ENCODE data around the gene CSTF2.
A peak's percentile ranks its signal among the peaks of the same experiment; 100 is the strongest.
"Not testable (repeated sequence)": the region's sequence is repeated elsewhere in the genome, so short reads cannot be mapped to it uniquely, and the experiment has no call there.

The CSTF2 gene

DNA sequence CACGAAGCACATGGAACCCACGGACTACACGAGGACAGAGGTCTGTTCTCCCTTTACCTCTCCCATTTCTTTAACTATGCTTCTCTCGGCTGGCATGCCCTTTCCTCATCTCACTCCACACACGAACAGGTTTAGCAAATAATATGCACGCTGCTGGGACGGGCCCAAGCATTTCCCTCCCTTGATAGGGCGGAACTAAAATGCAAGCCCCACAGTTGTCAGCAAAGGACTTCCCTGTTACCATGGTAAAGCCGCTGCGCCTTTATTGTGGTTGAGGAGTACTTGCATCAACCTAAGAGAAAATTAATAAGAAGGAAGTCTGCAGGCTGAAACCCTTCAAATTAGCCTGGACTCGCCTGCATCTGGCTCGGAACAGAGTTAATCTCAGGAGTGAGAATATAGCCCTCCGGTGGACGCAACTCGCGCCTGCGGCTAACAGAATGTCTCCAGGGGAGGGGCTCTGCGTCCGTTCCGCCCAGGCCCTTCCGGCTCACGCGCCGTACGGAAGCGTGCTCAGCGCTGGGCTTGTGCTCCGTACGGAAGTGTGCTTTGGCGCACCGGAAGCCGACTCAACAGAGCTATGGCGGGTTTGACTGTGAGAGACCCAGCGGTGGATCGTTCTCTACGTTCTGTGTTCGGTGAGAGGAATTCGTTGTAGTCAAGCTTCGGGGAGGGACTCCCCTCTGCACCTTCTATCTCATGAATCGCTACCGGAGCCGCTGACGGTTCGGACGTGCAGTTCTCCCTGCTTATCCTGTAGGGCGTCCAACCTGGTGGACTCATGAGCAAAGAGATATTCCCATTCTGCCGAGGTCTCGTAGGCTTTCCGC is at the start of gene CSTF2:
Gene CSTF2, plus strand, starts transcription at position 555 of the 830 bp plus-strand sequence. Its CDS starts 26 bp downstream, at position 581.
- DNase-seq (ENCODE audit: low spot score), result peak; percentile 61

GRCh38 chrX:100796371-100796770 is 23.8 kb upstream of the CSTF2 start:
- not testable (repeated sequence) for DNase-seq (ENCODE audit: low spot score)

DNA sequence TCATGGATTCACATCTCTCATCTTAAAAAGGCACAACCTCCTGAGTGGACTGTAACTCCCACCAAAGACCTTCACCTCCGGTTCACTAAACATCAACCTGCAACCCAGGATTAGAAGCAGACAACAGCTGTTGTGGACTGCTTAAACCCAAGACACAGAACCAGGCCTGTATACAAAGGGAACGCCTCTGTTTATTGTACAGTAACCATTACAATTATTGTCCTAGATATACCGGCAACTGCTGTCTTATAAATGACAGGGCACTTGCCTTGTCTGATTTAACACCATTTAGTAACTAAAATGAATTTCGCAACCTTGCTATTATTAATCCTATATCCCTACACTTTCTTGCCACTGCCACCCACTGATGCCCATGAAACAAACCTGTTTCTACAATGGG is 22.8 kb upstream of the CSTF2 start:
- no peak for DNase-seq (ENCODE audit: low spot score)

GRCh38 chrX:100798484-100799214 is 21.5 kb upstream of the CSTF2 start:
- no peak for DNase-seq (ENCODE audit: low spot score)

GRCh38 chrX:100802843-100803242 is 17.3 kb upstream of the CSTF2 start:
- no peak for DNase-seq (ENCODE audit: low spot score)

- DNase-seq (ENCODE audit: low spot score), result no peak
Measured at GRCh38 chrX:100804780-100805179, 15.4 kb upstream of the CSTF2 start.

DNA sequence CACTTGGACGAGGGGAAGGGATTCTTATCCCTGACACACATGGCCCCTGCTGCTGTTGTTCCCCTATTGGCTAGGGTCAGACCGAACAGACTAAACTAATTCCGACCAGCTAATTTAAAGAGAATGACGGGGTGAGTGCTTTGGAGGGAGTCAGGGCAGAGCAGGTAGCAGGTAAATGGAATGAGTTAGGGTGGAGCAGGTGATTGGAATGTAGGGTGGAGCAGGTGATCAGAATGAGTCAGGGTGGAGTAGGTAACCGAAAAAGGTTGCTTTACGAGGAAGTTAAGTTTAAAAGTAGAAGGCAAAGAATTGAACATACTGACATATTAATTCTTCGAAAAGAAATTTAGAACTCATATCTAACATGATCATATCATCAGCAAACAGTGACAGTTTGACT is 11.9 kb upstream of the CSTF2 start:
- DNase-seq (ENCODE audit: low spot score), result not testable (repeated sequence)

DNA sequence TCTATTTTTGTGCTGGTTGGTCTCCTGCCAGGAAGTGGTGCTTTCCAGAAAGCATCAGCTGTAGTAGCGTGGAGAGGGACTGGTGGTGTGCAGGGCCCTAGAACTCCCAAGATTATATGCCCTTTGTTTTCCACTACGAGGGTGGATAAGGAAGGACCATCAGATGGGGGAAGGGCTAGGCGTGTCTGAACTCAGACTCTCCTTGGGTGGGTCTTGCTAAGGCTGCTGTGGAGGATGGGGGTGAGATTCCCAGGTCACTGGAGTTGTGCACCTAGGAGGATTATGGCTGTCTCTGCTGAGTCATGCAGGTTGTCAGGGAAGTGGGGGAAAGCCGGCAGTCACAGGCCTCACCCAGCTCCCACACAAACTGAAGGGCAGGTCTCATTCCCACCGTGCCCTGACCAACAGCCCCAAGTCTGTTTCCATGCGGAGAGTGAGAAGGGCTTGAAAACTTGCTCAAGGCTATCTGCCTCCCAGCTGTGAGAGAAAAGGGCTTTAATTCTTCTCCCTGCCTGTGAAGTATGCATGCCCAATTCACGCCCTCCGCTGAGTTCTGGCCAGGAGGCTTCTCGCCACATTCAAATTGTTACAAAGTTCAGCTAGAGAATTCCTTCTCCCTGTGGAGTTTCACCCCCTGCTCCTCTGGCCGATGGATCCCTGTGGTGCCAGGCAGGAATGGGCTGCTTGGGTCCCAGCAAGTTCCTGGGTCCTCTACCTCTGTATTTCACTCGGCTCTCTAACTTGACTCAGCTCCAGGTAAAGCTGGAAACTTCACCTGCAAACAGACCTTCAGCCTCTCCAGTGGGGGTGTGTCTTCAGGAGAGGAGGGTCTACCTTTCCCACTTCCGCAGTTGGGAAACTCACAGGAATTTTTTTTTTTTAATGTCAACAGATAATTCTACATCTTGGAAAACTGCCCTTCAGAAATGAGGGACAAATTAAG is 7.7 kb upstream of the CSTF2 start:
- DNase-seq (ENCODE audit: low spot score), result no peak

DNA sequence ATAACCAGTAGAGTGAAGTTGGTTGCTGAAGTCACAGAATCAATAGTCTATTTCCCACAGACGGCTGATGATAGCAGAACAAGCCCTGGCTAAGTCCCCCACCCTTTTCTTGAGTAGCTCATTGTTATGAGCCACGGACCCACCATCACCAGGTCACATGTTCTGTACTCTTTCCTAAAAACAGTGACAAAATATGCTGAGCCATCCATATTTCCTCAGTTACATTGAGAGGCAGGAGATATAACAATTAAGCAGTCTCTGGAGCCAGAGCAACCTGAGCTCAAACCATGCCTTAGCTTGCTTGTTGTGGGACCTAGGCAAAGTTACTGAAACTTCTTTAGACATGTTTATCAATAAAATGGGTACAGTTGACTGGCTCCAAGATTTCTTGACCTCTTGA is 2.9 kb upstream of the CSTF2 start:
- no peak for DNase-seq (ENCODE audit: low spot score)

DNA sequence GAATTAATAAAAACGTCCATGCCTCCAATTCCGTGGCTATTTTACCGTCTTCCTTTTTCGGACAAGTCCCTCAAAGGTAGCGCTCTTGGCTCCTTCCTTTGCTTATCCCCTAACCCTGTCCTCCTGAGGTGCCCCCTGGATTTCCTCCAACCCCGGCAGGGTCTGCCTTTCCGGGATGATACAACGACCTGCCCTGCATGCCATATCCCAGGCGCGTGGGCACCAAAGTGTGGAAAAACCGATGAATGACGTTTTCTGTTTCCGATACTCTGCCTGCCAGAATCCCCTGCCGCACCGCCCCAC is 706 bp upstream of the CSTF2 start:
- no peak for DNase-seq (ENCODE audit: low spot score)

DNA sequence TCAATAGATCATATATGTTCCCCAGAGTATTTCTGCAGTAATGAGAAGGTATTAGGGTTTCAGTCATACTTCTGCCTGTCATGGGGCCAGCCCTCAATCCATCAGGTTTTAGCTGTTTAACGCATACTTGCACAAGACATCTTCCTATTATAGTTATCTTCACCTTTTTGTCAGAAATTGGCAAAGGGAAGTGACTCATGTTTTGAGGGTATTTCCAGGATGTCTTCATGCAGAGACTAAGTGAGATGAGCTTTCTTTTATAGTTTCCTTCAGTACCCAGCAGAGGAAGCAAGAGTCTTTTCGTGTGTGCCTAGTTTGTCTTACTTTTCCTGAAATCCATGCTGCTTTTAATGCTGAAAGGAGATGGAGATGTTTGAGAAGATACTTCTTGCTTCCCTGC is 9.5 kb downstream of the CSTF2 start:
- DNase-seq (ENCODE audit: low spot score), result peak; percentile 19

DNA sequence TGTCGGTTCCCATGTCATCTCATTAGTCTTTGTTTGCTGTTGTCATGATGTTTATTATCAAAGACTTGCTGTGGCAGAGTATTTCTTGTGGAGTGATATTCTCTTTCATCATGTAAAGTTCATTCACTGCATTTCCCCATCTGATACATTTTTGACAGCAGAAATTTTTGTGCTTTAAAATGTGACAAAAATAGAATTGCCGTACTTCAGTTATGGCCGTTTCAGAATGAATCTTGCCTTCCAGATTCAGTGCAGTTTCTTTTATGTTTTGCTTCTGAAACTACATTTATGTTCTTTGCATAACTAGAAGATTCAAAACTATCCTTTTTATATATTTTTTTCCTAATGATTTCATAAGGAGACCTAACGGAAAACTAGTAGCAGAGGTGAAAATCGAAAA is 10.0 kb downstream of the CSTF2 start:
- DNase-seq (ENCODE audit: low spot score), result no peak

- DNase-seq (ENCODE audit: low spot score), result no peak
Measured at GRCh38 chrX:100830547-100830946, 10.4 kb downstream of the CSTF2 start.

- no peak for DNase-seq (ENCODE audit: low spot score)
Measured at GRCh38 chrX:100831219-100831946, 11.2 kb downstream of the CSTF2 start.

DNA sequence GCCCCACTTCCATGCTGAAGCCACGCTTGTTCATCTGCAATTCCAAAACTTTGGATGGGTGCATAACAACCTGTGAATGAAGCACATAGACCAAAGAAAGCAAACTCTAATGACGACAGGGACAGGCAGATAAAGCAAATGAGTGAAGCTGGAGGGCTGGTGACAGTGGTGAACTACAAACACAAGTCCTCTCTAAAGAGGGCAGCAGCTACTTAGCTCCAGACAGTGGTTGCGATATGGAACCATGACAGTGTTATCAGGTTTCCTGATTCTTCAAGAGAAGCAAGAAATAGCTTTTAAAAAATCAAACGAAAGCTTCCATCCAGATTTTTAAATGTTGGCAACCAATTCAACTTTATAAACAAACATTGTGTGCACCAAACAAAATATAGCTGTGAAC is 30.1 kb downstream of the CSTF2 start:
- no peak for DNase-seq (ENCODE audit: low spot score)

- no peak for DNase-seq (ENCODE audit: low spot score)
Measured at GRCh38 chrX:100852810-100853209, 32.6 kb downstream of the CSTF2 start.

GRCh38 chrX:100863326-100863864 is 43.2 kb downstream of the CSTF2 start:
- no peak for DNase-seq (ENCODE audit: low spot score)

DNA sequence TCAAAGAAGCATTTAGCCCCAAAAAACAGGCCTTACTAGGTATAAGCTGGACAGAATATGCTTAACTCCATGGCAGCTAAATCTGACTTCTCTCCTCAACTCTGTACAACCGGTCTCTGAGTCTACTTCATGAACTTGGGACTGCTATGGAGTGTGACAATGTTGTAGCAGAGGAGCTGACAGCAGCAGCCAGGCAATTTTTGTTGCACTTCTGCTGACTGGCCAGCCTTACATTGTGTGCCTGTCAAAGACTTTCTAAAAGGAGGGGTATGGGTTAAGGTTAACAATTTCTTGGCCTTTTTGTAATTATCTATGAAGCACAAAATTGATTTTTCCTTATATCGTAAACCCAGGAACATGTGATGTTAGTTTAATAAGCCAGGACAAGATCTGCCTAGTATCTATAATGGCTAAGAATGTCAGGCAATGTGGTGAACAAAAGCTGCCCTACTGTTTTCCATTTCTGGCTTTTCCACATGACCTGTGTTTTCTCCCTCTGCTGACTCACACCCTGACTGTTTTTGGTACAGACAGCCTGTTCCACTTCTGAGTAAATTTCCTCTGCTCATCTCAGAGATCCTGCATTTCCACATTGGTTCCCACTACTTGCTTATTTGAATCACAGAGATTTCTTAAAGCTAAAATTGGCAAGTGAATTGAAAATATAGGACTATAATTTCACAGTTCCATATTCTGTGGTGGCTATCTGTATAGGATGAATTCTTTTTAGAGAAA is 44.6 kb downstream of the CSTF2 start:
- peak; percentile 26 for DNase-seq (ENCODE audit: low spot score)

GRCh38 chrX:100868273-100868672 is 48.1 kb downstream of the CSTF2 start:
- no peak for DNase-seq (ENCODE audit: low spot score)

GRCh38 chrX:100870527-100870926 is 50.3 kb downstream of the CSTF2 start:
- peak; percentile 26 for DNase-seq (ENCODE audit: low spot score)

Measured in kidney capillary endothelial cell (primary cell).